NT2/D1 (cell line): ENCODE results near the gene C4B.
"Not testable (repeated sequence)": the region's sequence is repeated elsewhere in the genome, so short reads cannot be mapped to it uniquely, and the experiment has no call there.

Experiments
- DNase-seq: peaks from one replicate; pipeline ENCODE4 v3.0.0-alpha.2; 2011; ENCODE audit warnings: low read depth, low spot score
- H3K27me3 ChIP-seq: 2 replicates; pipeline ENCODE4 v1.6.0; 2011; ENCODE audit warnings: mild to moderate bottlenecking; ENCODE audit not compliant: insufficient read length, insufficient read depth
- H3K36me3 ChIP-seq: 2 replicates; pipeline ENCODE4 v1.6.1; 2011; ENCODE audit warnings: mild to moderate bottlenecking, low read length, mixed read lengths; ENCODE audit not compliant: insufficient read depth, insufficient read length
- H3K4me1 ChIP-seq: 2 replicates; pipeline ENCODE4 v1.5.1; 2011; ENCODE audit not compliant: insufficient read depth, insufficient read length
- H3K4me3 ChIP-seq: 2 replicates; pipeline ENCODE4 v1.5.1; 2011; ENCODE audit warnings: low read depth; ENCODE audit not compliant: insufficient read length
- H3K9ac ChIP-seq: 2 replicates; pipeline ENCODE4 v1.6.0; 2011; ENCODE audit warnings: low read depth; ENCODE audit not compliant: insufficient read length
- H3K9me3 ChIP-seq: 2 replicates; pipeline ENCODE4 v1.5.1; 2011; ENCODE audit warnings: mild to moderate bottlenecking, low read length; ENCODE audit not compliant: insufficient read depth
- SUZ12 ChIP-seq: IDR thresholded peaks from 2 replicates; pipeline ENCODE4 v1.6.1; 2011; ENCODE audit not compliant: insufficient read length, insufficient read depth; ENCODE audit errors: extremely low read depth
- YY1 ChIP-seq: IDR thresholded peaks from 2 replicates; pipeline ENCODE4 v1.6.1; 2011; ENCODE audit not compliant: insufficient read length, insufficient read depth
- ZNF274 ChIP-seq: IDR thresholded peaks from 2 replicates; pipeline ENCODE4 v1.6.1; 2011; ENCODE audit warnings: mild to moderate bottlenecking, low read depth, low read length

Gene C4B

GRCh38 chr6:32014547-32014946 lies at the start of gene C4B:
TSS of gene C4B (plus strand) at chr6:32014795. CDS start at chr6:32014846, 51 bp downstream.
- not testable (repeated sequence) for H3K4me1 ChIP-seq, H3K9me3 ChIP-seq, H3K27me3 ChIP-seq, H3K36me3 ChIP-seq, DNase-seq, H3K4me3 ChIP-seq, H3K9ac ChIP-seq

GRCh38 chr6:31965700-31966099 lies 48.9 kb upstream of the C4B start:
- no peak for DNase-seq
- Histone ChIP-seq H3K9me3 (no peaks in the 10 kb centered on the region), H3K27me3 (no peaks in the 10 kb centered on the region), H3K36me3 (peaks cover 97% of the 10 kb centered on the region), H3K4me1 (no peaks in the 10 kb centered on the region), H3K9ac (no peak overlapping the region), H3K4me3 (no peak overlapping the region)
- no peak for TF ChIP-seq ZNF274
- TF ChIP-seq YY1: no peak
- TF ChIP-seq SUZ12: no peak

GRCh38 chr6:31966506-31966905 lies 48.1 kb upstream of the C4B start:
- peaks cover 92% of the 10 kb centered on the region for H3K36me3 ChIP-seq
- H3K4me1 ChIP-seq: no peaks in the 10 kb centered on the region
- no peaks in the 10 kb centered on the region for H3K9me3 ChIP-seq
- DNase-seq: no peak
- TF ChIP-seq SUZ12 (no peak), YY1 (no peak), ZNF274 (no peak)
- H3K27me3 ChIP-seq: no peaks in the 10 kb centered on the region
- H3K4me3 ChIP-seq: no peak overlapping the region
- no peak overlapping the region for H3K9ac ChIP-seq

GRCh38 chr6:31966997-31967925 lies 47.3 kb upstream of the C4B start:
- no peak for TF ChIP-seq YY1
- no peak for TF ChIP-seq SUZ12
- TF ChIP-seq ZNF274: no peak
- no peaks in the 10 kb centered on the region for H3K9me3 ChIP-seq
- peaks cover 84% of the 10 kb centered on the region for H3K36me3 ChIP-seq

GRCh38 chr6:31967926-31968320 lies 46.7 kb upstream of the C4B start:
- no peak overlapping the region for H3K4me3 ChIP-seq
- TF ChIP-seq YY1 (no peak), ZNF274 (no peak), SUZ12 (no peak)
- H3K27me3 ChIP-seq: no peaks in the 10 kb centered on the region
- peaks cover 78% of the 10 kb centered on the region for H3K36me3 ChIP-seq
- no peaks in the 10 kb centered on the region for H3K4me1 ChIP-seq
- no peak for DNase-seq
- H3K9me3 ChIP-seq: no peaks in the 10 kb centered on the region
- no peak overlapping the region for H3K9ac ChIP-seq

More at GRCh38 chr6:31966997-31967925, 47.3 kb upstream of the C4B start:
- Histone ChIP-seq H3K4me1 (no peaks in the 10 kb centered on the region), H3K27me3 (no peaks in the 10 kb centered on the region), H3K4me3 (no peak overlapping the region), H3K9ac (no peak overlapping the region)
- DNase-seq: no peak

GRCh38 chr6:31968326-31968725 lies 46.3 kb upstream of the C4B start:
- H3K36me3 ChIP-seq: peaks cover 74% of the 10 kb centered on the region
- no peak for DNase-seq

GRCh38 chr6:31968791-31969711 lies 45.5 kb upstream of the C4B start:
- Histone ChIP-seq H3K4me1 (no peaks in the 10 kb centered on the region), H3K27me3 (no peaks in the 10 kb centered on the region), H3K36me3 (peaks cover 70% of the 10 kb centered on the region), H3K9ac (no peak overlapping the region), H3K9me3 (no peaks in the 10 kb centered on the region), H3K4me3 (no peak overlapping the region)
- TF ChIP-seq SUZ12 (no peak), YY1 (no peak), ZNF274 (no peak)
- no peak for DNase-seq

More at GRCh38 chr6:31968326-31968725, 46.3 kb upstream of the C4B start:
- Histone ChIP-seq H3K9ac (no peak overlapping the region), H3K9me3 (no peaks in the 10 kb centered on the region), H3K4me1 (no peaks in the 10 kb centered on the region), H3K4me3 (no peak overlapping the region), H3K27me3 (no peaks in the 10 kb centered on the region)
- TF ChIP-seq ZNF274: no peak
- no peak for TF ChIP-seq SUZ12
- TF ChIP-seq YY1: no peak
